Anterior cingulate cortex (tissue), 58 donors: ENCODE results near the gene MIB2.
A peak's percentile ranks its signal among the peaks of the same experiment; 100 is the strongest.

ENCODE experiments used
- DNase-seq, 58 donors: peaks; one replicate each; lab custom pipeline; 2025; lab: John Stamatoyannopoulos, UW

The MIB2 gene

GRCh38 chr1:1612104-1612400 is 3.2 kb upstream of the MIB2 start:
- no peak for DNase-seq

- no peak for DNase-seq
These were observed 1.7 kb upstream of the MIB2 start for GRCh38 chr1:1613509-1614082.

GRCh38 chr1:1614204-1614953 is 921 bp upstream of the MIB2 start:
- DNase-seq, result peak in 12 of 58 donors; percentile 6 to 73 (median 31)

- DNase-seq, result no peak
These were observed 395 bp upstream of the MIB2 start for GRCh38 chr1:1614954-1615255.

- DNase-seq, result peak in 7 of 58 donors; percentile 26 to 67 (median 44)
These were observed 918 bp downstream of the MIB2 start for GRCh38 chr1:1616045-1616790.

DNA sequence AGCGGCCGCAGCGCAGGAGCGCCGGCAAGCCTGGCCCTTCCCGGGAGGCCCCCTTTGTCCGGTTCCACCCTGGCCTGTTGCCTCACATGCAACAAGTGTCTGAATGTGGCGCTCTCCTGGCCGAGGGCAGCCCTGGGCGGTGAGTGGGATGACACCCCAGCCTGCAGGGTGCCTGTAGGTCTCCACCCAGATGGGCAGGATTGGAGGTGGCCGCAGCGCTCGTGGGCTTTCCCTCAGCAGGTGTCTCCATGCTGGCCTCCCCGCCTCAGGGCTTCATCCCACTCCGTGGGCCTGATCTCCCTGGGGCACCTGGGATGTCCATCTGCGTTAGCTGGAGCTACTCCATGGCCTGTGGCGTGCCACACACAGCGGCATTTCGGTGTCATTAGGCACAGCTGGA is 1.5 kb downstream of the MIB2 start:
- DNase-seq, result no peak

DNA sequence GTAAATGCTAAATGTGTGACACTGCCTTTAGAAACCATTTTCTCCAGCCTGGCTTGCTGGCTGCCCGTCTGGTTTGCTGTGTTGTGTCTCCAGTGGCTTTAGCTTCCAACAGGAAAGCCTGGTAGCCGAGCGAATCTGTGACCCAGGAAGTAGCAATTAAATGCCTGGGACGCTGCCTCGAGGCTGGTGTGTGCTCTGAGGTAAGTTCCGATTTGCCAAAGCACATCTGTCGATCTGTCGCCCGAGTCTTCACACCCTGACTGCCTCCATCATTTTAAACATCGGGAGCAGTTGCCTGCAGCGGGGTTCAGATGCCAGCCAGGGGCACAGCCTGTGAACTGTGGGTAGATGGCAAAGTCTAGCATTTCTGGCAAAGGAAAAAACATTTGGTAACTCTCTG is 2.2 kb downstream of the MIB2 start:
- no peak for DNase-seq

DNA sequence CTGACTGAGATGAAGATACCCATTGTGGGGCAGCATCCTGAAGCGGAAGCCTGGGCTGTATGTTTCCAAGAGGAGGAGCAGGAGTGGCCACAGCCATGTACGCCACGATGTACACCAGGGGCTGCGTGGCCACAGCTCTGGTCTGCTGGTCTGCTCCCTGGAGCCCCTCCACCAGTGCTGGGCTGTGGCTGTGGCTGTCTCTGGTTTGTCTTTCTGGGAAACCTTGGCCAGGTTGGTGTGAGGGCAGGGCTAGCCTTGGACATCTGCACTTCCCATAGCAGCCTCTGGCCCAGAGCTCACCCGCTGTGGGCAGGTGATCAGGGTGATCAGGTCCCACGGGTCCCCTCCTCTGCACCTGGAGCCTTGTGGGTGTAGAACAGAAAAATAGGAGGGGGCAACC is 2.6 kb downstream of the MIB2 start:
- DNase-seq, result no peak

- DNase-seq, result no peak
These were observed 3.2 kb downstream of the MIB2 start for GRCh38 chr1:1618396-1619068.

DNA sequence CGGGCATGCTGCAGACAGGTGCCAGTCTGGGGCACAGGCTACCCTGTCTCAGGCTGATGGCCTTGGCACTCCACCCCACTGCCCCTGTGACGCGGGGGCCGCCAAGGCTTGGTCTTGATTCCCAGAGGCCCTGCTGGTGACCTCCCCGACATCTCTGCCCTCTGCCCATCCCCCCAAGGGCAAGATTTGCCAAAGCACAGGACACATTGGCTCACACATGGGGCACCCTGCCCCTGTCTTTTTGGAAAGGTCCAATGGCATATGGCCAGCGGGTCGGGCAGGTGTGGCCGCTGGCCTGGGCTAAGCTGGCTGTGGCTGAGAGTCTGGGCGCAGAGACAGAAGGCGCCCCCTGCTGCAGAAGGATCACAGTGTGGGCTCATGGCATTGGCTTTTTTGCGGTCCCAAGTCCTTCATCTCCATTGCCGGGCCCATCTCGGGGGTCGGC is 4.6 kb downstream of the MIB2 start:
- DNase-seq, result no peak

DNA sequence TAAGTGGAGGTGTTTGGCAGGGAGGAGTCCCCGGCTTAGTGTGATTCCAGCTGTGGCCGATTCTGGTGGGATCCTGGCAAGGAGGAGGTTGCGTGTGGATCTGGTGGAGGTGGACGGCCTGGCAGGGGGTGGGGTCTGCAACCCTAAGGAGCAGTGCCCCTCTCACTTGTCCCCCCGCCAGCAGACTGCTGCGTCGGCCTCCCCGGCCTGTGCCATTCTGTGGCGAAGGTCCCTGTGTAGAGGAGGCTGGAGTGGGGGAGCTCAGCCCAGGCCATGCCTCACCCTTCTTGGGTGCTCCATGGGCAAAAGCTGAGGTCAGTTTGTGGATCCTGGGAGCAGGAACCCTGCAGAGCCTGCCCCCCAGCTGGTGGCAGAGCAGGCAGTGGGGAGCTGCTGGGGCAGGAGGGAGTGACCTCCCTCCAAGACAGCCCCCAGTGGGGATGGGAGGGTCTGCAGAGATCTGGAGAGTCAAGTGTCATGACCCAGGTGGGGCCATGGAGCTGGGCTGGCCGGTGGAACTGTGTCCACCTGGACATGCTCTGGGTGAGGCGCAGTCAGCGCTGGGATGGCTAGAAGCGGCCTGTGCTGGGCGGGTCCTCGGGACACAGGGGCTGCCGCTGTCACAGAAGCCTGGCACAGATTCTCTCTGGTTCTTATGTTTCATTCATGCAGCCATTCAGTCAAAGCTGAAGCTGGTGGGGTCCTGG is 5.3 kb downstream of the MIB2 start:
- no peak for DNase-seq

DNA sequence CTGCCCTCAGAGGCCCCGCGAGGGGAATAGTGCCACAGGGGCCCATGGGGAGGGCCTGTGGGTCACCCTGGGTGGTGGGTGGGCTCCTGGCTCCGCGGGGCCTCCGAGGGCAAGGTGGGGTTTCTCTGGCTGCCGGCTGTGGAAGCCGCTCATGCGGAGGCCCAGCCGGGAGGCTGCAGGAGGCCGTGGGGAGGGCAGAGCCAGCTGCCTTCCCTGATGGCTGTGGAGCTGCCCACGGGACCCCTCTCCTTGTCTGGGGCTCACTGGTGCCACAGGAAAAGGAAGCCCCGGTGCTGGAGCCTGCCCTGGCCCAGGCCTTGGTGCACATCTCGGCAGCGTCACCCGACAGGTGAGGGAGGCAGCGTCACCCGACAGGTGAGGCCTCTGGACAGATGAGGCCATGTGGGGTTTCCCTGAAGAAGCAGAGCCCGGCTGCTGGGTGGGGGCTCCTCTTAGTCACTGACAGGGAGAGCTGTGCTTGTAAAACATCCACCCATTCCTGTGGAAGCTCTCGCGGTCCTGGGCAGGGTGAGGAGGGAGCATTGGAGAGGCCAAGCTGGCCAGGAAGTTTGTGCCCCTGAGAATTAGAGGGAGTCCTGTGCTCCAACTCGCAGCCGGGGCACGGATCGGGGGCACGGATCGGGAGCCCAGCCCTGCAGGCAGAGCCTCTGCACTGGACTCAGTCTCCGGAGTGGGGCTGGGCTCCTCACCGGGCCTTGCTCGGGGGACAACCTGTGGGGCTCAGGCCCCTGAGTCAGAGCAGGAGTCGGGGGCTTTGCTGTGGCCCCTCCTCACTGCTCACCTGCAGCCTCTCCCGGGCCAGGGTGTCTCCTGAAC is 6.1 kb downstream of the MIB2 start:
- no peak for DNase-seq

- no peak for DNase-seq
These were observed 6.9 kb downstream of the MIB2 start for GRCh38 chr1:1622010-1622787.

GRCh38 chr1:1622788-1623094 is 7.4 kb downstream of the MIB2 start:
- no peak for DNase-seq

DNA sequence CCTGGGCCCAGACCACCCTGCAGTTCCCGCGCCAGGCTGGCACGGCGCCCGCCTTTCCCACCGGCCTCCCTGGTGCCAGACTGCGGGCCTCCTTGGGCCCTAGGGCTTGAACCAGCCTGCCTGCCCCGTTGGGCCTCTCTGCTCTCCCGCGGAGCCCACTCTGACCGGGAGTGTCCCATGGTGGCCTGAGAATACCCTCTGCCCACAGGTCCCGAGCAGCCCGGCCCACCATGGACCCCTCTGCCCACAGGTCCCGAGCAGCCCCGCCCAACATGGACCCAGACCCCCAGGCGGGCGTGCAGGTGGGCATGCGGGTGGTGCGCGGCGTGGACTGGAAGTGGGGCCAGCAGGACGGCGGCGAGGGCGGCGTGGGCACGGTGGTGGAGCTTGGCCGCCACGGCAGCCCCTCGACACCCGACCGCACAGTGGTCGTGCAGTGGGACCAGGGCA is 7.9 kb downstream of the MIB2 start:
- DNase-seq, result no peak

DNA sequence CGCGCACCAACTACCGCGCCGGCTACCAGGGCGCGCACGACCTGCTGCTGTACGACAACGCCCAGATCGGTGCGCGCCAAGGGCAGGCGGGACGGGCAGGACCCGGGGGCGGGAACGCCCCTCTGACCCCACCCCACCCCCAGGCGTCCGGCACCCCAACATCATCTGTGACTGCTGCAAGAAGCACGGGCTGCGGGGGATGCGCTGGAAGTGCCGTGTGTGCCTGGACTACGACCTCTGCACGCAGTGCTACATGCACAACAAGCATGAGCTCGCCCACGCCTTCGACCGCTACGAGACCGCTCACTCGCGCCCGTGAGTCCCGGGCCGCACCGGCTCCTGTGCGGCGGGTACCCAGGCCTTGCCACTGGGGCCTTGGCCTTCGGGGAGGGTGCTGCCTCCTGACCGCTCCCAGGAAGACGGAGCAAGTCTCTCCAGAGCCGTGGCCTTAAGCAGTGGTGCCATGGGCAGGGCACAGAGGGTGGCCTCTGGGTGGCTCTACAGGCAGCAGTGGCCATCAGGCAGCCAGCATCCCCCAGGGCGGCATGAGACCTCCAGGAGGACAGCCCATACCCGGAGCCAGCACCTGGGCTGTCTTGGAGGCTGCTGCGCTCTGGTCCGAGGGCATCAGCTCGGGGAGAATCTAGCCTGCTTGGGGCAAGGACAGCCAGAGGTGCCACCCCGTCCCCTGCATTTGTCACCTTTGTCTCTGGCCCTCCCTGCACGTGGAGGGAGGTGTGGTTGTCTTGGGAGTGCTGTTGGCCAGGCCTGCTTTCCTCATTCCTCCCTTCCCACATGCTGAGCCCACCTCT is 8.5 kb downstream of the MIB2 start:
- DNase-seq, result no peak

GRCh38 chr1:1624443-1625403 is 9.4 kb downstream of the MIB2 start:
- no peak for DNase-seq
